CD4-positive, alpha-beta T cell (primary cell): ENCODE results near the gene AGBL4. TPM values are rescaled to one million over a fixed set of nuclear protein-coding genes. Genes with fewer than 3 reads are reported as not detected.

Experiments used
- ATAC-seq: fragments of 200-7000 bp; cut with Tn5 transposase; one replicate; pipeline ENCODE4 v1.10.0; 2022; ENCODE audit warnings: mild to moderate bottlenecking; ENCODE audit not compliant: poor library complexity
- CTCF ChIA-PET: fragments of 350-600 bp; sonication (Branson Sonifier 250); formaldehyde crosslinking; loops from one replicate; lab custom pipeline; 2021; ENCODE audit warnings: antibody characterized with exemption, inconsistent platforms; lab: Charles Lee
- POLR2A ChIA-PET: fragments of 350-600 bp; sonication (Branson Sonifier 250); formaldehyde crosslinking; loops from one replicate; lab custom pipeline; 2021; ENCODE audit warnings: antibody characterized with exemption, inconsistent platforms; lab: Charles Lee
- DNase-seq, 14 experiments: peaks; one replicate each; pipeline ENCODE4 v3.0.0-alpha.2; 2013 to 2020; ENCODE audit warnings: mixed read lengths in 2 of 14
- H3K27ac ChIP-seq, 2 donors: one replicate each; pipeline versions ENCODE4 v1.5.1 to v1.7.0; 2013; ENCODE audit warnings: low read length in 2 of 2, low read depth in 1 of 2, mild to moderate bottlenecking in 1 of 2
- H3K27me3 ChIP-seq, 2 experiments: 1 replicate in 1 of 2; 2 replicates in 1 of 2; pipeline versions ENCODE4 v1.6.1 to v1.7.0; 2013; ENCODE audit warnings: low read length in 2 of 2, control low read depth in 1 of 2, mild to moderate bottlenecking in 1 of 2, moderate library complexity in 1 of 2; ENCODE audit not compliant: insufficient read depth in 2 of 2, control insufficient read depth in 1 of 2
- H3K36me3 ChIP-seq: one replicate; pipeline ENCODE4 v1.6.1; 2013; ENCODE audit warnings: low read length, control low read depth; ENCODE audit not compliant: insufficient read depth
- H3K4me1 ChIP-seq: one replicate; pipeline ENCODE4 v1.6.1; 2013; ENCODE audit warnings: low read length, control low read depth; ENCODE audit not compliant: insufficient read depth
- H3K4me3 ChIP-seq: one replicate; pipeline ENCODE4 v1.5.1; 2013; ENCODE audit warnings: mild to moderate bottlenecking, low read length, moderate library complexity
- H3K9me3 ChIP-seq, 2 experiments: 1 replicate in 1 of 2; 2 replicates in 1 of 2; pipeline versions ENCODE4 v1.6.1 to v1.7.0; 2013; ENCODE audit warnings: low read length in 2 of 2, mild to moderate bottlenecking in 2 of 2, control low read depth in 1 of 2, moderate library complexity in 1 of 2; ENCODE audit not compliant: control insufficient read depth in 1 of 2, insufficient read depth in 1 of 2
- H3K27ac Mint-ChIP-seq: one replicate; pipeline ENCODE4 v1.8.0; 2020; ENCODE audit warnings: mixed read lengths
- H3K27me3 Mint-ChIP-seq: one replicate; pipeline ENCODE4 v1.8.0; 2021; ENCODE audit warnings: mixed read lengths
- H3K36me3 Mint-ChIP-seq: one replicate; pipeline ENCODE4 v1.8.0; 2021; ENCODE audit warnings: low read depth, mixed read lengths
- H3K4me1 Mint-ChIP-seq: one replicate; pipeline ENCODE4 v1.8.0; 2021; ENCODE audit warnings: low read depth, mixed read lengths
- H3K4me3 Mint-ChIP-seq: one replicate; pipeline ENCODE4 v1.8.0; 2020; ENCODE audit warnings: mild to moderate bottlenecking, mixed read lengths
- H3K9me3 Mint-ChIP-seq: one replicate; pipeline ENCODE4 v1.8.0; 2020; ENCODE audit warnings: mixed read lengths
- CTCF ChIP-seq: fragments of 200-600 bp; IDR thresholded peaks from one replicate; pipeline ENCODE4 v1.8.0; 2022; ENCODE audit warnings: antibody characterized with exemption, mild to moderate bottlenecking
- intact Hi-C, 2 experiments: fragments of 100-400 bp; cut with DNase I in 1 of 2; cut with micrococcal nuclease in 1 of 2; formaldehyde crosslinking; loops; one replicate each; pipeline versions ENCODE4 v1.15.1 to v1.9.0; 2023 to 2025; cut with DNase I, micrococcal nuclease
- total RNA-seq, 174 experiments: library from RNA in 2 of 174; stranded (reverse) in 2 of 174; gene quantifications; one replicate each; pipeline ENCODE4 v1.2.3 and lab custom pipeline; 2021 to 2026

Gene AGBL4
- total RNA-seq, 2 experiments from 2014 or later: 0.11 TPM; not detected in 1

- Mint-ChIP-seq H3K27me3 (peaks cover 31% of the 10 kb centered on the region), H3K36me3 (no peaks in the 10 kb centered on the region), H3K27ac (no peak overlapping the region), H3K9me3 (no peaks in the 10 kb centered on the region), H3K4me1 (no peaks in the 10 kb centered on the region), H3K4me3 (no peak overlapping the region)
- CTCF ChIA-PET: no interaction called here
- ATAC-seq (no peak), DNase-seq (no peak)
- H3K4me3 ChIP-seq: no peak overlapping the region
- no peak overlapping the region for H3K27ac ChIP-seq
- H3K36me3 ChIP-seq: no peaks in the 10 kb centered on the region
- POLR2A ChIA-PET: no interaction called here
- no peak for TF ChIP-seq CTCF
- H3K27me3 ChIP-seq: peaks cover 0 to 9% of the 10 kb centered on the region in 2 experiments
- H3K9me3 ChIP-seq: no peaks in the 10 kb centered on the region
- intact Hi-C loops: loop anchor here in 1 of 2 experiments (5.0 to 10.0 kb wide), 2 partner anchors 141 to 1668 kb away; no protein-coding TSS in a partner anchor
- no peaks in the 10 kb centered on the region for H3K4me1 ChIP-seq
Observed at GRCh38 chr1:48676376-48676775, 1347.4 kb downstream of the AGBL4 start.

DNA sequence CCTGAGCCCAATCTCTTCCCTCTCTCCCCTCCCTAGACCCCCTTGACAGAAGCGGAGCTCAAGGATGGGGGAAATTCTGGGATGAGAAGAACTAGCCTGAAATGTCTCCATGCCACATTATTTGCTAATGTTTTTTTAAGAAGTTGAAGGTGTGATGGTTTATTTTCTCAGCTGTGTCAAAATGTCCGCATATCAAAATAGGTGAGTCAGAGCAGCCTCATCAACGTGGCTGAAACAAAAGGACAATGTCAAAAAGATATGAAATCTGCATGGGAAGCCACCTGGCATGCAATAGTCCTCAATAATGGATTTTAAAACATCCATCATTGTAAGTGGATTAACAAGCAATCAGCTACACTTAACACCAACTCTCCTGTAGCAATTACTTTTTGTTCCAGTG, 1348.5 kb downstream of the AGBL4 start:
- Histone ChIP-seq H3K9me3 (no peaks in the 10 kb centered on the region), H3K27ac (no peak overlapping the region), H3K4me1 (no peaks in the 10 kb centered on the region), H3K4me3 (no peak overlapping the region), H3K36me3 (no peaks in the 10 kb centered on the region), H3K27me3 (peaks cover 0 to 9% of the 10 kb centered on the region in 2 experiments)
- no peaks in the 10 kb centered on the region for H3K4me1 Mint-ChIP-seq
- no peak overlapping the region for H3K27ac Mint-ChIP-seq
- ChIA-PET CTCF (no interaction called here), POLR2A (no interaction called here)
- no peak for ATAC-seq
- intact Hi-C loops: loop anchor here in 1 of 2 experiments (5.0 to 10.0 kb wide), 2 partner anchors 142 to 1670 kb away; no protein-coding TSS in a partner anchor
- H3K36me3 Mint-ChIP-seq: no peaks in the 10 kb centered on the region
- H3K9me3 Mint-ChIP-seq: no peaks in the 10 kb centered on the region
- no peak overlapping the region for H3K4me3 Mint-ChIP-seq
- DNase-seq: no peak
- TF ChIP-seq CTCF: no peak
- peaks cover 31% of the 10 kb centered on the region for H3K27me3 Mint-ChIP-seq

- H3K27me3 Mint-ChIP-seq: peaks cover 31% of the 10 kb centered on the region
- no peak for ATAC-seq
Observed at GRCh38 chr1:48674641-48675040, 1349.1 kb downstream of the AGBL4 start.

More at GRCh38 chr1:48674641-48675040, 1349.1 kb downstream of the AGBL4 start:
- peaks cover 0 to 10% of the 10 kb centered on the region in 2 experiments for H3K27me3 ChIP-seq
- ChIA-PET CTCF (no interaction called here), POLR2A (no interaction called here)
- H3K4me1 ChIP-seq: no peaks in the 10 kb centered on the region
- no peak overlapping the region for H3K4me3 Mint-ChIP-seq
- H3K27ac ChIP-seq: no peak overlapping the region
- no peaks in the 10 kb centered on the region for H3K9me3 ChIP-seq
- intact Hi-C loops: loop anchor here in 1 of 2 experiments (5.0 to 10.0 kb wide), 2 partner anchors 143 to 1670 kb away; no protein-coding TSS in a partner anchor
- no peaks in the 10 kb centered on the region for H3K4me1 Mint-ChIP-seq
- H3K27ac Mint-ChIP-seq: no peak overlapping the region
- no peaks in the 10 kb centered on the region for H3K36me3 ChIP-seq
- no peaks in the 10 kb centered on the region for H3K36me3 Mint-ChIP-seq
- no peak for DNase-seq
- no peaks in the 10 kb centered on the region for H3K9me3 Mint-ChIP-seq
- no peak overlapping the region for H3K4me3 ChIP-seq
- TF ChIP-seq CTCF: no peak
